T-helper 17 cell (primary cell): Measurements from ENCODE around the gene RTF1. TPM values are rescaled to one million over a fixed set of nuclear protein-coding genes. Genes with fewer than 3 reads are reported as not detected.

Experiments used
- ATAC-seq: fragments of 150-1000 bp; cut with Tn5 transposase; 2 replicates; pipeline ENCODE4 v1.10.0; 2021; ENCODE audit warnings: mild to moderate bottlenecking, moderate library complexity
- DNase-seq, 3 donors: peaks; one replicate each; pipeline versions ENCODE4 v3.0.0 to v3.0.0-alpha.2; 2020 to 2021
- H3K9me3 ChIP-seq: one replicate; pipeline ENCODE4 v1.7.0; 2013; ENCODE audit warnings: low read length, mild to moderate bottlenecking; ENCODE audit not compliant: control insufficient read depth, poor library complexity, severe bottlenecking
- H3K27ac Mint-ChIP-seq: one replicate; pipeline ENCODE4 v1.8.0; 2022; ENCODE audit warnings: mild to moderate bottlenecking, moderate library complexity, mixed read lengths
- H3K27me3 Mint-ChIP-seq: one replicate; pipeline ENCODE4 v1.8.0; 2022; ENCODE audit warnings: mixed read lengths
- H3K36me3 Mint-ChIP-seq: one replicate; pipeline ENCODE4 v1.8.0; 2022; ENCODE audit warnings: low read depth, mixed read lengths
- H3K4me1 Mint-ChIP-seq: one replicate; pipeline ENCODE4 v1.8.0; 2022; ENCODE audit warnings: mild to moderate bottlenecking, mixed read lengths
- H3K4me3 Mint-ChIP-seq: one replicate; pipeline ENCODE4 v1.8.0; 2022; ENCODE audit warnings: mild to moderate bottlenecking, moderate library complexity, mixed read lengths
- total RNA-seq, 4 donors: library from RNA in 2 of 4; stranded (reverse) in 2 of 4; gene quantifications; one replicate each; pipeline ENCODE4 v1.2.3 and lab custom pipeline; 2022 to 2026

The RTF1 gene
- total RNA-seq, 2 donors from 2014 or later = 42.0 TPM

DNA sequence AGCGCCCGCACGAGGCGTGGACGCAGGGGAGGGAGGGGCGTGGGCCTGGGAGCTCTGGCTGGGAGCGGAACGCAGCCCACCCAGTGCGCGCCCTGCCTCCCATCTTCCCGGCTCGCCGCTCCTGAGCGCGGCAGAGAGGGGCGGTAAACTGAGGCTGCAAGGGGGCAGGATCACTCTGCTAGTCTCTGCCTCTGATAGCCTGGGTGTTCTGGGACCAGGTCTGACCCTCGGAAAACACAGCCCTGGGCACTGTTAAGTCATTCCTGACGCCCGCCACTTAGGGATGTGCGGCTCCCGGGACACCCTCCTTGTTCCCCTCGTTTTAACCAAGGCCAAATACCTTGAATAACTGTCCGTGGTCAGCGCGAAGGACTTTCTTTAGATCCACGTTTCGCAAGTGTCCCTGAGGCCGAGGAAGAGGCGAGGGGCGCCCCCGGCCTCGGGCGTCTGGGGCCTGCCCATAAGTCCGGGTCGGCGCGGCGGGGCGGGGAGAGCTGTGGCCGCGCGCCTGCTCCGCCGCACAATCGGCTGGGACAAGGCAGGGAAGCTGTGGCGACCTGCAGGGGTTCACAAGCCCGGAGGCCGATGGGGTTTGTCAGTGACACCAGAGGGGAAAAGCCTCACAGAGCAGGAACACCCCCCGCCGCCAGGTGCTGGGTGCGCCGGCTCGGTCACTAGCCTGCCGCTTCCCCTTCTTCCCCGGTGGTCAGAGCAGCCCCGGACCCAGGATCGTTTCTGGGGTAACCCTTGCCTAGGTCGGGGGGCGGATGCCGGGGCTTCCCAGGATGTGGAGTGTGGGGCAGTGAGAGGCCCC is 78.2 kb downstream of the RTF1 start:
- ATAC-seq = no peak
- Mint-ChIP-seq H3K27me3 (peaks cover 17% of the 10 kb centered on the region), H3K36me3 (no peaks in the 10 kb centered on the region), H3K4me1 (peaks cover 24% of the 10 kb centered on the region), H3K27ac (no peak overlapping the region), H3K4me3 (peak overlapping the region; percentile 80)
- DNase-seq = peak in 1 of 3 donors; percentile 26
- H3K9me3 ChIP-seq = no peaks in the 10 kb centered on the region

DNA sequence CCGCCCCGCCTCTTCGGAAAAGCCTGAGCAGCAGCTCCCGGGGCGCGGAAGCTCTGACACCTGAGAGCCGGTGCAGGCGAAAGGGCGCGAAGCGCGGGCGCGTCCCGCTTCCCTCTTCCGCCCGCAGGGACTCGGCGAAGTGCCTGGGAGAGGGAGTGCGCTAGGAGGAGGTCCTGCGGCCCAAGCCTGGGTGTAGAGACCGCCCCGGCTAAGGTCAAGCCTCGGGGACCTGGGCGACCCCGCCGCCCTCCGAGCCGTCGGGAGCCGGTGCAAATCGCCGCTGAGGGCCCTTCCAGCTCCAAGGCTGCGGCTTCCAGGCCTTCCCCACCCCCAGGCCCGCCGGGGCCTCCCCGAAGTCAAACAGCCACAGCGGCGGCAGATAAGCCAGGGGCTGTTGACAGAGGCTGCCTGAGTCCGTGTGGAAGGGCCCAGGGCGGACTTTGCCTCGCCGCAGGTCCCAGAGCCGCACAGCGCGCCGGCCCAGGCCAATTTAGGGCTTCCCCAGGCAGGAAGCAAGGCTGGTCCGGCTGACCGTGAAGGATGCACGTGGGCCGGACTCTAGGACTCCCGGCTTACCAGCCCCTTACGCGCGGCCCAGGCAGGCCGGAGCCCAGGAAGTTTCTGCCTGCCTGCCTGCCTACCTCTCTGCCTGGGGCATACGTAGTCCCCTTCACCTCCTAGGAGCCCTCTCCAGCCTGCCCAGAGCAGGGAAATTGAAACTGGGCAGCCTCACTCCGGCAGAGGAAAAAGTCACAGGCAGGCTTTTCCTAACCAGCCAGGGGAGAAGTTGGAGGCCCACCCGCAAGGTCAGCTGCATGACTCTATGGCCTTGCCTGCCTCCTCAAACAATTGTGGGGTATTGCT is 79.1 kb downstream of the RTF1 start:
- Mint-ChIP-seq H3K36me3 (no peaks in the 10 kb centered on the region), H3K4me1 (peaks cover 24% of the 10 kb centered on the region), H3K27me3 (peaks cover 17% of the 10 kb centered on the region), H3K27ac (no peak overlapping the region), H3K4me3 (peak overlapping the region; percentile 80)
- DNase-seq = no peak
- H3K9me3 ChIP-seq = no peaks in the 10 kb centered on the region
- ATAC-seq = no peak

DNA sequence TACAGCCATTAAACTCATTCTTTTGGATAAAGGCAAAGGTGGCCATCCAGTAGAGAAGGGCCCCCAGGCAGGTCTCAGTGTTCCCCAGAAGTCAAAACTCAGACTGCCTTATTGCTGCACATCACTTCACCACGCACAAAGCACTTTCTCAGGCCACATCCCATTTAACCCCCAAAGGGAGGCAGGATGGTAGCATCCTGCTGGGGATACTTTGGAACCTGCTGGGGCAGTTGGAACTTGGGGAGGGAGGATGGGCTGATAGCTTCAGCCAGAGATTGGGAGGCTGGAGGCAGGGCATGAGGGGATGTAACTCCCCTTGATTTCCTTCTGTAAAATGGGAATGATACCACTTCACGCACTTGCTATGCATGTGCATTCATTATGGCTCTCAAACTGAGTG is 81.8 kb downstream of the RTF1 start:
- no peak for ATAC-seq
- peaks cover 17% of the 10 kb centered on the region for H3K27me3 Mint-ChIP-seq

DNA sequence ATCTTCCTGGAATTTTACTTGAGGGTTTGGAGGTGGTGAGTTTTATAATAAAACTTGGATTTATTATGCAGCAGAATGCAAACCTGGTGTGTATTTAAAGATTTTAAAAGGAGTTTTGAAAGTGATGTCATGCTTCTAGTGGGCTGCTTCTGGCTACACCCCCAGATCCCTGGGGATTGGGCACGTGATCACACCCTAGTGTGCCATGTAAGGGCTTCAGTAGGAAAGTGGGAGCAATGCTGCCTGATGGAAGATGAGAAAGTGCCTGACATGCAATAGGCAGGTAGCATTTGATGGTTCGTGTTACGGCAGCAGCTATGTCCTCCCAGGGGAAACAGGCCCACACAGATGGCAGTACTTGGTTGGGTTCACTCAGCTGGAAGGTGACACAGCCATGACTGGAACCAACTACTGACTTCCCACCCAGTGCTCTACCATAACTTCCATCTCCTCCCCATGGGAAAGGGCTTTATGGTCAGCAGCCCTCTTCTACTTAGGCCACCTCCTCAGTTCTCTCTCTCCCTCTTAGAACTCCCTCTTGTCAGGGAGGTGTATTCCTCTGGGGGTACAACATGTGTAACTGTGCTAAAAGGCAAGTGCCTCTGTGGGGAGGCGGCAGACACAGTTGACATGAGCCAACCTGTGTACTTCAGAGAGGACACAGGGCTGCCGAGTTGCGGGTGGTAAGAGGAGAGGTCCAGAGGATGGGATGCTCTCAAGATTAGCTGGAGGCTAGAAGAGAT is 82.4 kb downstream of the RTF1 start:
- ATAC-seq (no peak), DNase-seq (no peak)
- peaks cover 17% of the 10 kb centered on the region for H3K27me3 Mint-ChIP-seq
- H3K9me3 ChIP-seq = no peaks in the 10 kb centered on the region
- no peak overlapping the region for H3K27ac Mint-ChIP-seq
- no peaks in the 10 kb centered on the region for H3K36me3 Mint-ChIP-seq
- peak overlapping the region; percentile 55 for H3K4me3 Mint-ChIP-seq
- peaks cover 19% of the 10 kb centered on the region for H3K4me1 Mint-ChIP-seq

More for the DNA sequence above, 81.8 kb downstream of the RTF1 start:
- no peaks in the 10 kb centered on the region for H3K36me3 Mint-ChIP-seq
- H3K27ac Mint-ChIP-seq = no peak overlapping the region
- no peak overlapping the region for H3K4me3 Mint-ChIP-seq
- DNase-seq = no peak
- peaks cover 19% of the 10 kb centered on the region for H3K4me1 Mint-ChIP-seq
- no peaks in the 10 kb centered on the region for H3K9me3 ChIP-seq

DNA sequence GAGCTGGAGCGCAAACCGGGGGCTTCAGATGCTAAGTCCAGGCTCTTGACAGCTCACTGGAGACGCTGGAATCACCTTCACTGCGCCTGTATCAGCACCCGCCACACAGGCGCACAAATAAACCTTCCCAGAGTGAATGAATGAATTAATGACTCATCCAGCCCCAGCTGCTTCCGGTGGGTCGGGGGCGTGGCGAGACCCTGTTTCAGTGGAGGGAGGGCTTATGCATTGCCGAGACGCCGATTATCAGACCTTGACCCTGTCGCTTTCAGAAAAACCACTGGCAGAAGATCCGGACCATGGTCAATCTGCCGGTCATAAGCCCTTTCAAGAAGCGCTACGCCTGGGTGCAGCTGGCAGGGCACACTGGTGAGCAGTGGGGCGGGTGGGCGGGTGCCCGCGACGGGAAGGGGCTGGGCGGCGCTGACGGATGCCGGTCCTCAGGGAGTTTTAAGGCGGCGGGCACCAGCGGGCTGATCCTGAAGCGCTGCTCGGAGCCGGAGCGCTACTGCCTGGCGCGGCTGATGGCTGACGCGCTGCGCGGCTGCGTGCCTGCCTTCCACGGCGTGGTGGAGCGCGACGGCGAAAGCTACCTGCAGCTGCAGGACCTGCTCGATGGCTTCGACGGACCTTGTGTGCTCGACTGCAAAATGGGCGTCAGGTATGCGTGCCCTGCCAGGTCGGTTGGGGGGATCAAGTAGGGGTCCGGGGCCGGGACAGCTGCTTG is 84.5 kb downstream of the RTF1 start:
- no peaks in the 10 kb centered on the region for H3K9me3 ChIP-seq
- ATAC-seq = peak; percentile 78
- H3K36me3 Mint-ChIP-seq = no peaks in the 10 kb centered on the region
- DNase-seq = peak in 1 of 3 donors; percentile 16
- peaks cover 14% of the 10 kb centered on the region for H3K27me3 Mint-ChIP-seq
- peaks cover 16% of the 10 kb centered on the region for H3K4me1 Mint-ChIP-seq
- H3K27ac Mint-ChIP-seq = no peak overlapping the region
- peak overlapping the region; percentile 86 for H3K4me3 Mint-ChIP-seq

DNA sequence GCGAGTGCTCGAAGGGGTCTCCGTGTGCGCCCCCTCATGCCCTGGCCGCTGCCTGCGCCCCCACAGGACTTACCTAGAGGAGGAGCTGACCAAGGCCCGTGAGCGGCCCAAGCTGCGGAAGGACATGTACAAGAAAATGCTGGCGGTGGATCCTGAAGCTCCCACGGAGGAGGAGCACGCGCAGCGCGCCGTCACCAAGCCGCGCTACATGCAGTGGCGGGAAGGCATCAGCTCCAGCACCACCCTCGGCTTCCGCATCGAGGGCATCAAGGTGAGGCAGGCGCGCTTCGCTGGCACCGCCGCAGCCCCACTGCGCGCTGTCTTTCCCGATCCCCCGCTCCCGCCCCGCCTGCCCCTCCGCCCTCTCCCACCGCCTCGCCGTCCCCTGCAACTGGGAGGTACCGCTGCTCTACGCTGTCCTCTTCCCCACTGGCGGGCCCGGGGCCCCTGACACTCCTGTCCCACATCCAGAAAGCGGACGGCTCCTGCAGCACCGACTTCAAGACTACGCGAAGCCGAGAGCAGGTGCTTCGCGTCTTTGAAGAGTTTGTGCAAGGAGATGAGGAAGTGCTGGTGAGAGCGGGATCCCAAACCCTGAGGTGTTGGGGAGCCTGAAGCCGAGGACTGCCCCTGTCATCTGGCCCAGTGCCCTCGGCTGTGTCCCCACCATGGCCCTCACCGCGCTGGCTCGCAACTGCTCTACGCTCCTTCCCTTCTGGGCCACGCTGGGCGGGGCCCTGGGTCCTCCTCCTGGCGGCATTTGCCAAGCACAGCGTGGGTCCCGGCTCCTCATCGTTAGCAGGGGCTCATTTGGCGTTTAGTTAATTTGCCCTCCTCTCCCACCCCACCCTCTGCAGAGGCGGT is 85.3 kb downstream of the RTF1 start:
- peak overlapping the region; percentile 86 for H3K4me3 Mint-ChIP-seq
- H3K27me3 Mint-ChIP-seq = peaks cover 7% of the 10 kb centered on the region
- no peak overlapping the region for H3K27ac Mint-ChIP-seq
- DNase-seq (peak in 1 of 3 donors; percentile 19), ATAC-seq (peak; percentile 85)
- peaks cover 16% of the 10 kb centered on the region for H3K4me1 Mint-ChIP-seq
- H3K9me3 ChIP-seq = no peaks in the 10 kb centered on the region
- H3K36me3 Mint-ChIP-seq = no peaks in the 10 kb centered on the region

DNA sequence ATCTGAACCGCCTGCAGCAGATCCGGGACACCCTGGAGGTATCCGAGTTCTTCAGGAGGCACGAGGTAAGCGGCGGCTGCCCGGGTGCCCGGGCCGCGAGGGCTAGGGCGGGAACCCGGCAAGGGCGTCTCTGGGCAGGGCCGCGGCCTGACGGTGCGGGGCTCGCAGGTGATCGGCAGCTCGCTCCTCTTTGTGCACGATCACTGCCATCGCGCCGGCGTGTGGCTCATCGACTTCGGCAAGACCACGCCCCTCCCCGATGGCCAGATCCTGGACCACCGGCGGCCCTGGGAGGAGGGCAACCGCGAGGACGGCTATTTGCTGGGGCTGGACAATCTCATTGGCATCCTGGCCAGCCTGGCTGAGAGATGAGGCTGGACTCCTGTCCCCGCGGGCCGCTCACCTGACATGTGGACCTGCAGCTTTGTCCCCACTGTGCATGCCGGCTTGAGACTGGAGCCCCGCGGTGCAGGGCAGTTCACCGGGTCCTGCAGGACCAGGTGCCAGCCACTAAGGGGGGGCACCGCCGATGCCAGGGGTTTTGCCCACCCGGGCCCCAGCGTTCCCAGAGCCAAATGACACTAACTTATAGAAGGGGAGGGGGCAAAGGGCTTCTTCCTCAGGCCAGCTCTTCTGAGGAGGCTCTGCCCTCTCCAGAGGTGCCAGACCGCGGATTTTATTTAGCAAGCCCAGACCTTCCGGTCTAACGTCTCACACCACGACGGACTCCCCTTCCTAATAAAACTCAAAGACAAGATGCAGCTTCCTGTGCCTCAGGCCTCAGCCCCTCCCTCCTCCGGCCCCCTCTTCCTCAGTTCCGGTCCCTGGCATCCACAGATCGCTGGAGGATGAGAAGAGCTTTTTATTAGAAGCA is 86.1 kb downstream of the RTF1 start:
- no peak for DNase-seq
- ATAC-seq = peak; percentile 7
- peak overlapping the region; percentile 86 for H3K4me3 Mint-ChIP-seq
- H3K4me1 Mint-ChIP-seq = peaks cover 16% of the 10 kb centered on the region
- H3K27me3 Mint-ChIP-seq = peaks cover 7% of the 10 kb centered on the region
- no peaks in the 10 kb centered on the region for H3K36me3 Mint-ChIP-seq
- no peaks in the 10 kb centered on the region for H3K9me3 ChIP-seq
- no peak overlapping the region for H3K27ac Mint-ChIP-seq

DNA sequence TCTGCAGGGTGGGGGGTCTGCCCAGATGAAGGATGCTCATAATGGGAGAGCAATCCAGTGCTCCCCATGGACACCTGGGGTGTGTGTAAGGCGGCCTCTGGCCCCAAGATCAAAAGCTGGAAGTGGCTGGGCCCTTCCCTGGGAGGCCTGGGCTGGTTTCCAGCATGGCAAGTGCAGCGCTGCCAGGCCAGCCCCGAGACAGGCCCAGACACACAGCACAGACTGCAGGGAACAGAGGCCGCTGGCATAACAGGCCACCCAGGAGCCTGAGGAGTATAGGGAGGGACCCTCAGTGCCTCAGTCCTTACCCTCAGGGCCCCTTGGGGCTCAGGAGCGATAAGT is 86.7 kb downstream of the RTF1 start:
- DNase-seq (no peak), ATAC-seq (no peak)
- Mint-ChIP-seq H3K27me3 (peaks cover 5% of the 10 kb centered on the region), H3K27ac (no peak overlapping the region), H3K4me3 (peak overlapping the region; percentile 70), H3K4me1 (peaks cover 14% of the 10 kb centered on the region), H3K36me3 (no peaks in the 10 kb centered on the region)
- no peaks in the 10 kb centered on the region for H3K9me3 ChIP-seq

DNA sequence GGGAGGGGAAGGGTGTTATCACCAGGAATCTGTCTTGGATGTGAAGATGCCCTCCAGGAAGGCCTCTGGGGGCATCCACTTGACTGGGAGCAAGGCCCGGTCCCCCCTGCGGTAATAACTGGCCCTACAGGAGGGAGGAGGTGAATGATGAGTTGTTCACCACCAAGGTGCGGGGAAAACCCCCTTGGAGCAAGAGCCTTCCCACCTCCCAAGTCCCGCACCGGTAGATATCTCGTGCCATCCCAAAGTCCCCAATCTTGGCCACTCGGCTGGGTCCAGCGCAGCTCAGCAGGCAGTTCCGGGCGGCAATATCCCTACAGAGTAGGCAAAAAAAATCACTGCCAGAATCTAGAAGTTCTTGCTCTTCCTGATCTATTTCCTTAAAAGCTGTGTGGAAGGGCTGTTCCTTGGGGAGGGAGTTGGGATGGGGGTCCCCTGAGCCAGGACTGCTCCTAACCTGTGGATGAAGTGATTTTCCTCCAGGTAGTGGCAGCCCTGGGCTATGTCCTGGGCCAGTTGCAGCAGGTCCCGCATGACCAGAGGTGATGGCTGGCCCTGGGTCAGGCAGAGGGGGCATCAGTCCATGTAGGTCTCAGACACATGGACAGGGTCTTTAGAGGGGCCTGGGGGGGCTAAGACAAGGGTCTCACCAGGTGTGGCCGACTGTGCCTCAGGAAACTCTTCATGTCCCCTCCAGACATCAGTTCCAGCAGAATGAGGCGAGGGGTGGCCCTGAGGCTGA is 88.0 kb downstream of the RTF1 start:
- Mint-ChIP-seq H3K4me1 (peaks cover 12% of the 10 kb centered on the region), H3K27me3 (no peaks in the 10 kb centered on the region), H3K4me3 (peak overlapping the region; percentile 72)

DNA sequence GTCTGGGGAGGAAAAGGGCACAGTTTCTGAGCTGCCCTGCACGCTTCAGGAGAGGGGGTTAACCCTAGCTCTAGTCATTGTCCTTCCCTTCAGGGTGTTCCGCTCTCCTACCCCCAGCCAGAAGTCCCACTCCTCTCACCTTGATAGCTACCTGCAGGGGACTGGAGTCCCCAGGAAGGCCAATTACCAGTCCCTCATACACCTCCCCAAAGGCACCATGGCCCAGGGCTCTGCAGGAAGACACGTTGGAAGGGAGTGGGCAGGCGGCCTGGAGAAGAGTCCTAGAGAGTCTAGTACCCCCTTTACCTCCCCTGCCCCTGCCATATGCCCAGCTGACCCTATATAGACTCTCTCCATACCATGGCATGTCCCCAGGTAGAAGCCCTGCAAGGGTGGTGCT is 88.9 kb downstream of the RTF1 start:
- H3K27me3 Mint-ChIP-seq = no peaks in the 10 kb centered on the region
- H3K9me3 ChIP-seq = no peaks in the 10 kb centered on the region
- H3K4me1 Mint-ChIP-seq = peaks cover 12% of the 10 kb centered on the region
- DNase-seq (no peak), ATAC-seq (no peak)
- H3K36me3 Mint-ChIP-seq = no peaks in the 10 kb centered on the region
- H3K27ac Mint-ChIP-seq = no peak overlapping the region
- no peak overlapping the region for H3K4me3 Mint-ChIP-seq

More for the DNA sequence above, 88.0 kb downstream of the RTF1 start:
- Mint-ChIP-seq H3K27ac (no peak overlapping the region), H3K36me3 (no peaks in the 10 kb centered on the region)
- ATAC-seq (no peak), DNase-seq (no peak)
- no peaks in the 10 kb centered on the region for H3K9me3 ChIP-seq
